Peyer's patch (tissue), 4 donors: ENCODE results near the gene KIF6.
"Not testable (repeated sequence)": the region's sequence is repeated elsewhere in the genome, so short reads cannot be mapped to it uniquely, and the experiment has no call there.

ENCODE experiments used
- CTCF ChIP-seq, 6 experiments: fragments of 450-650 bp in 4 of 6; fragments of 200-600 bp in 2 of 6; sonication (generic) in 1 of 6; IDR thresholded peaks; one replicate each; pipeline ENCODE4 v1.5.1; 2017 to 2019; ENCODE audit warnings: antibody characterized with exemption in 6 of 6, mild to moderate bottlenecking in 3 of 6, moderate library complexity in 1 of 6
- POLR2A ChIP-seq, 2 donors: fragments of 450-650 bp; IDR thresholded peaks; one replicate each; pipeline ENCODE4 v1.5.1; 2017; ENCODE audit warnings: antibody characterized with exemption in 2 of 2, mild to moderate bottlenecking in 2 of 2, moderate library complexity in 2 of 2

DNA sequence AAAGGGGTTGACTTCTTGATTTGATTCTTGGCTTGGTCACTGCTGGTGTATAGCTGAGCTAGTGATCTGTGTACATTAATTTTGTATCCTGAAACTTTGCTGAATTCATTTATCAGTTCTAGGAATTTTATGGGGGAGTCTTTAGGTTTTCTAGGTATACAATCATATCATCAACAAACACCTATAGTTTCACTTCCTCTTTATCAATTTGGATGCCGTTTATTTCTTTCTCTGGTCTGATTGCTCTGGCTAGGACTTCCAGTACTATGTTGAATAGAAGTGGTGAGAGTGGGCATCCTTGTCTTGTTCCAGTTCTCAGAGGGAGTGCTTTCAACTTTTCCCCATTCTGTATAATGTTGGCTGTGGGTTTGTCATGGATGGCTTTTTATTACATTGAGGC is 245.4 kb downstream of the KIF6 start:
- not testable (repeated sequence) for TF ChIP-seq CTCF, POLR2A (IDR thresholded peaks at IDR 0.05)
